GM23338 (cell line): ENCODE data around the gene CDC42BPG.

Source experiments
- CTCF ChIP-seq, 2 experiments: fragments of 200-600 bp in 1 of 2; sonication (generic) in 1 of 2; conservative IDR thresholded peaks; 2 replicates each; pipeline versions ENCODE4 v1.5.1 to v1.6.1; 2016 to 2017; ENCODE audit warnings: antibody characterized with exemption in 2 of 2, low read depth in 2 of 2, mild to moderate bottlenecking in 2 of 2, moderate library complexity in 1 of 2
- EZH2 ChIP-seq: fragments of 200-600 bp; sonication (generic); IDR thresholded peaks from one replicate; pipeline ENCODE4 v1.8.0; 2017; ENCODE audit warnings: antibody characterized with exemption, mild to moderate bottlenecking, low read depth; ENCODE audit not compliant: unreplicated experiment
- JUNB ChIP-seq: IDR thresholded peaks from one replicate; pipeline ENCODE4 v1.6.1; 2016; ENCODE audit warnings: antibody characterized with exemption; ENCODE audit not compliant: unreplicated experiment
- POLR2AphosphoS5 ChIP-seq: IDR thresholded peaks from 2 replicates; pipeline ENCODE4 v1.6.1; 2016; ENCODE audit warnings: antibody characterized with exemption, low read depth
- STAT1 ChIP-seq: IDR thresholded peaks from one replicate; pipeline ENCODE4 v1.6.1; 2016; ENCODE audit warnings: antibody characterized with exemption; ENCODE audit not compliant: unreplicated experiment
- ZNF114 ChIP-seq: fragments of 250-450 bp; sonication (Bioruptor Pico); IDR thresholded peaks from 2 replicates; pipeline ENCODE4 v1.5.0; 2020; ENCODE audit warnings: mild to moderate bottlenecking, moderate library complexity
- ZNF331 ChIP-seq: fragments of 250-450 bp; sonication (Bioruptor Pico); IDR thresholded peaks from 2 replicates; pipeline ENCODE4 v1.5.0; 2020; ENCODE audit warnings: low read depth, mild to moderate bottlenecking, moderate library complexity
- TF ChIP-seq, protein P1 (sequence below): IDR thresholded peaks from one replicate; pipeline ENCODE4 v1.6.1; 2018; ENCODE audit warnings: antibody characterized with exemption; ENCODE audit not compliant: unreplicated experiment

DNA sequence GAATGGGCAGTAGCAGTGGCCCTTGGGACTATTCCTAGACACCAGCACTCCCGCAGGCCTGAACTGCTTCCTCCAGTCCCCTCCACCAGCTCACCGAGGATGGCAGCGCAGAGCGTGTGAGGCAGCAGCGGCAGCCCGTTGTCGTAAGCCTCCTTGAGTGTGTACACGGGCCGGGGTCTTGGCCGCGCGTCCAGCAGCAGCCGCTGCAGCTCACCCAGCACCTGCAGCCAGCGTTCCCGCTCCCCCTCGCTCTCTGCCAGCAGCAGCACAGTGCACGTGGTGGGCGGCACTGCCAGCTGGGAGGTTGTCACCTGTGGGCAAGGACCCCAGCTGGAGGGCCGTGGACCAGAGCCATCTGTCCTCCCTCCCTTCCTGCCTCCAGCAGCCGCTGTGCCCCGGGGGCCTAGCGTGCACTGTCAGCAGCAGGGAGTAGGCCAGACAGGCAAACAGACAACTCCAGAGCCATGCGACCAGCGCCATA, 13.0 kb downstream of the CDC42BPG start:
- TF ChIP-seq CTCF (conservative IDR thresholded peaks at IDR 0.05; ENCODE audit: low read depth in 2 of 2) (no peak), ZNF331 (CRISPR knock-in tag) (no peak), EZH2 (no peak), POLR2AphosphoS5 (no peak), ZNF114 (CRISPR knock-in tag) (no peak), STAT1 (no peak), JUNB (no peak)
- TF ChIP-seq, protein P1, sequence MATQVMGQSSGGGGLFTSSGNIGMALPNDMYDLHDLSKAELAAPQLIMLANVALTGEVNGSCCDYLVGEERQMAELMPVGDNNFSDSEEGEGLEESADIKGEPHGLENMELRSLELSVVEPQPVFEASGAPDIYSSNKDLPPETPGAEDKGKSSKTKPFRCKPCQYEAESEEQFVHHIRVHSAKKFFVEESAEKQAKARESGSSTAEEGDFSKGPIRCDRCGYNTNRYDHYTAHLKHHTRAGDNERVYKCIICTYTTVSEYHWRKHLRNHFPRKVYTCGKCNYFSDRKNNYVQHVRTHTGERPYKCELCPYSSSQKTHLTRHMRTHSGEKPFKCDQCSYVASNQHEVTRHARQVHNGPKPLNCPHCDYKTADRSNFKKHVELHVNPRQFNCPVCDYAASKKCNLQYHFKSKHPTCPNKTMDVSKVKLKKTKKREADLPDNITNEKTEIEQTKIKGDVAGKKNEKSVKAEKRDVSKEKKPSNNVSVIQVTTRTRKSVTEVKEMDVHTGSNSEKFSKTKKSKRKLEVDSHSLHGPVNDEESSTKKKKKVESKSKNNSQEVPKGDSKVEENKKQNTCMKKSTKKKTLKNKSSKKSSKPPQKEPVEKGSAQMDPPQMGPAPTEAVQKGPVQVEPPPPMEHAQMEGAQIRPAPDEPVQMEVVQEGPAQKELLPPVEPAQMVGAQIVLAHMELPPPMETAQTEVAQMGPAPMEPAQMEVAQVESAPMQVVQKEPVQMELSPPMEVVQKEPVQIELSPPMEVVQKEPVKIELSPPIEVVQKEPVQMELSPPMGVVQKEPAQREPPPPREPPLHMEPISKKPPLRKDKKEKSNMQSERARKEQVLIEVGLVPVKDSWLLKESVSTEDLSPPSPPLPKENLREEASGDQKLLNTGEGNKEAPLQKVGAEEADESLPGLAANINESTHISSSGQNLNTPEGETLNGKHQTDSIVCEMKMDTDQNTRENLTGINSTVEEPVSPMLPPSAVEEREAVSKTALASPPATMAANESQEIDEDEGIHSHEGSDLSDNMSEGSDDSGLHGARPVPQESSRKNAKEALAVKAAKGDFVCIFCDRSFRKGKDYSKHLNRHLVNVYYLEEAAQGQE, result no peak
